H1 (cell line): ENCODE measurements around the gene MRPL3. TPM values are rescaled to one million over a fixed set of nuclear protein-coding genes. Genes with fewer than 3 reads are reported as not detected.

Experiments used
- ASH2L ChIP-seq: fragments of 200-600, 300-600 bp; sonication (generic); IDR thresholded peaks from one replicate; pipeline ENCODE4 v1.7.1; 2017; ENCODE audit warnings: low read length
- BRCA1 ChIP-seq: IDR thresholded peaks from 2 replicates; pipeline ENCODE4 v1.6.1; 2012; ENCODE audit warnings: low read depth, low read length, improper control_type of control experiment
- KDM1A ChIP-seq: fragments of 200-600, 300-600 bp; sonication (generic); IDR thresholded peaks from 2 replicates; pipeline ENCODE4 v1.7.1; 2016; ENCODE audit warnings: mild to moderate bottlenecking, low read length, borderline replicate concordance
- KDM4A ChIP-seq: IDR thresholded peaks from one replicate; pipeline ENCODE4 v1.7.1; 2012; ENCODE audit warnings: low read depth, mild to moderate bottlenecking, moderate library complexity, low read length, inconsistent platforms; ENCODE audit not compliant: severe bottlenecking
- NANOG ChIP-seq: IDR thresholded peaks from 2 replicates; pipeline ENCODE4 v1.6.1; 2011; ENCODE audit warnings: low read length, low read depth, mild to moderate bottlenecking, inconsistent platforms; ENCODE audit not compliant: insufficient read depth, poor library complexity, severe bottlenecking
- SAP30 ChIP-seq: fragments of 300-600 bp; sonication (generic); IDR thresholded peaks from 2 replicates; pipeline ENCODE4 v1.7.1; 2012; ENCODE audit warnings: low read length, moderate library complexity, mild to moderate bottlenecking, inconsistent platforms; ENCODE audit not compliant: insufficient read depth, insufficient replicate concordance
- polyA plus RNA-seq, 7 experiments: library from polyadenylated mRNA; depleted of rRNA in 3 of 7; stranded (reverse) in 5 of 7; unstranded in 2 of 7; fragments of >200 nt in 5 of 7; fragments of 200-250 nt in 2 of 7; gene quantifications; 1 replicate in 5 of 7; 2 replicates in 1 of 7; 4 replicates in 1 of 7; pipeline versions ENCODE4 v1.2.1 to v1.2.3, GENCODE V29; 2011 to 2013; ENCODE audit warnings: missing spikeins in 2 of 7, mixed read lengths in 2 of 7
- total RNA-seq: library from RNA; stranded (reverse); fragmentation: NEBNext Ultra II Directional; extraction: Animal tissue kit (Norgen Biotek cat#: 25700); gene quantifications from 2 replicates; pipeline ENCODE4 v1.2.1, GENCODE V29; 2021
- TF ChIP-seq, protein P1 (sequence below): fragments of 300-600 bp; sonication (generic); IDR thresholded peaks from 2 replicates; pipeline ENCODE4 v1.7.1; 2012; ENCODE audit warnings: low read length, moderate library complexity, mild to moderate bottlenecking, inconsistent platforms; ENCODE audit not compliant: insufficient replicate concordance
- TF ChIP-seq, protein P2 (sequence below), 3 experiments: IDR thresholded peaks; 1 replicate in 2 of 3; 2 replicates in 1 of 3; pipeline versions ENCODE4 v1.5.1 to v1.6.1; 2011; ENCODE audit warnings: low read length in 3 of 3, mild to moderate bottlenecking in 3 of 3, inconsistent platforms in 2 of 3, low read depth in 1 of 3, moderate library complexity in 1 of 3; ENCODE audit not compliant: insufficient read depth in 1 of 3; ENCODE audit errors: control extremely low read depth in 1 of 3

MRPL3 gene
- total and polyA plus RNA-seq, 2 of the 8 experiments (the other 6 are each of a cell fraction or from before 2014, with no cell fraction given), result 164 to 175 TPM

DNA sequence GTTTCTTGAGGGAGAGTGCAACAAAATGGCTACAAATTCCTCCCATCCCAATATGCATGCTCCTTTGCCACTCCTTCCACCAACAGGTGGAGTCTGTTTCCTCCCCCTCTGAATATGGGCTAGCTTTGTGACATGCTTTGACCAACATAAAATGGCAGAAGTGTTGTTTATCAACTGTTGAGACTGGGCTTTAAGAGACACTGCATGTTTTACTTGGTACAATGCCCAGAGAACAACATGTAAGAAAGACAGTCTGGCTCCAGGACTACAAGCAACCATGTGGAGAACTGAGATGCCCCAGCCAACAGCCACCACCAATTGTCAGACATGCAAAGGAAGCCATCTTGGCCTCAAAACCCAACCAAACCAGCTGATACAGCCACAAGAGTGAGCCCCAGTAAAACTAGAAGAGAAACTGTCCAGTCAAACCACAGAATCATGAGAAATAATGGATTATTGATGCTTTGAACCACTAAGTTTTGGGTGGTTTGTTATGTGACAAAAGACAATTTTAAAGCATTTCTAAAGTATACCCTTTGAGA is 80.7 kb downstream of the MRPL3 start (continued):
- TF ChIP-seq, protein P1, sequence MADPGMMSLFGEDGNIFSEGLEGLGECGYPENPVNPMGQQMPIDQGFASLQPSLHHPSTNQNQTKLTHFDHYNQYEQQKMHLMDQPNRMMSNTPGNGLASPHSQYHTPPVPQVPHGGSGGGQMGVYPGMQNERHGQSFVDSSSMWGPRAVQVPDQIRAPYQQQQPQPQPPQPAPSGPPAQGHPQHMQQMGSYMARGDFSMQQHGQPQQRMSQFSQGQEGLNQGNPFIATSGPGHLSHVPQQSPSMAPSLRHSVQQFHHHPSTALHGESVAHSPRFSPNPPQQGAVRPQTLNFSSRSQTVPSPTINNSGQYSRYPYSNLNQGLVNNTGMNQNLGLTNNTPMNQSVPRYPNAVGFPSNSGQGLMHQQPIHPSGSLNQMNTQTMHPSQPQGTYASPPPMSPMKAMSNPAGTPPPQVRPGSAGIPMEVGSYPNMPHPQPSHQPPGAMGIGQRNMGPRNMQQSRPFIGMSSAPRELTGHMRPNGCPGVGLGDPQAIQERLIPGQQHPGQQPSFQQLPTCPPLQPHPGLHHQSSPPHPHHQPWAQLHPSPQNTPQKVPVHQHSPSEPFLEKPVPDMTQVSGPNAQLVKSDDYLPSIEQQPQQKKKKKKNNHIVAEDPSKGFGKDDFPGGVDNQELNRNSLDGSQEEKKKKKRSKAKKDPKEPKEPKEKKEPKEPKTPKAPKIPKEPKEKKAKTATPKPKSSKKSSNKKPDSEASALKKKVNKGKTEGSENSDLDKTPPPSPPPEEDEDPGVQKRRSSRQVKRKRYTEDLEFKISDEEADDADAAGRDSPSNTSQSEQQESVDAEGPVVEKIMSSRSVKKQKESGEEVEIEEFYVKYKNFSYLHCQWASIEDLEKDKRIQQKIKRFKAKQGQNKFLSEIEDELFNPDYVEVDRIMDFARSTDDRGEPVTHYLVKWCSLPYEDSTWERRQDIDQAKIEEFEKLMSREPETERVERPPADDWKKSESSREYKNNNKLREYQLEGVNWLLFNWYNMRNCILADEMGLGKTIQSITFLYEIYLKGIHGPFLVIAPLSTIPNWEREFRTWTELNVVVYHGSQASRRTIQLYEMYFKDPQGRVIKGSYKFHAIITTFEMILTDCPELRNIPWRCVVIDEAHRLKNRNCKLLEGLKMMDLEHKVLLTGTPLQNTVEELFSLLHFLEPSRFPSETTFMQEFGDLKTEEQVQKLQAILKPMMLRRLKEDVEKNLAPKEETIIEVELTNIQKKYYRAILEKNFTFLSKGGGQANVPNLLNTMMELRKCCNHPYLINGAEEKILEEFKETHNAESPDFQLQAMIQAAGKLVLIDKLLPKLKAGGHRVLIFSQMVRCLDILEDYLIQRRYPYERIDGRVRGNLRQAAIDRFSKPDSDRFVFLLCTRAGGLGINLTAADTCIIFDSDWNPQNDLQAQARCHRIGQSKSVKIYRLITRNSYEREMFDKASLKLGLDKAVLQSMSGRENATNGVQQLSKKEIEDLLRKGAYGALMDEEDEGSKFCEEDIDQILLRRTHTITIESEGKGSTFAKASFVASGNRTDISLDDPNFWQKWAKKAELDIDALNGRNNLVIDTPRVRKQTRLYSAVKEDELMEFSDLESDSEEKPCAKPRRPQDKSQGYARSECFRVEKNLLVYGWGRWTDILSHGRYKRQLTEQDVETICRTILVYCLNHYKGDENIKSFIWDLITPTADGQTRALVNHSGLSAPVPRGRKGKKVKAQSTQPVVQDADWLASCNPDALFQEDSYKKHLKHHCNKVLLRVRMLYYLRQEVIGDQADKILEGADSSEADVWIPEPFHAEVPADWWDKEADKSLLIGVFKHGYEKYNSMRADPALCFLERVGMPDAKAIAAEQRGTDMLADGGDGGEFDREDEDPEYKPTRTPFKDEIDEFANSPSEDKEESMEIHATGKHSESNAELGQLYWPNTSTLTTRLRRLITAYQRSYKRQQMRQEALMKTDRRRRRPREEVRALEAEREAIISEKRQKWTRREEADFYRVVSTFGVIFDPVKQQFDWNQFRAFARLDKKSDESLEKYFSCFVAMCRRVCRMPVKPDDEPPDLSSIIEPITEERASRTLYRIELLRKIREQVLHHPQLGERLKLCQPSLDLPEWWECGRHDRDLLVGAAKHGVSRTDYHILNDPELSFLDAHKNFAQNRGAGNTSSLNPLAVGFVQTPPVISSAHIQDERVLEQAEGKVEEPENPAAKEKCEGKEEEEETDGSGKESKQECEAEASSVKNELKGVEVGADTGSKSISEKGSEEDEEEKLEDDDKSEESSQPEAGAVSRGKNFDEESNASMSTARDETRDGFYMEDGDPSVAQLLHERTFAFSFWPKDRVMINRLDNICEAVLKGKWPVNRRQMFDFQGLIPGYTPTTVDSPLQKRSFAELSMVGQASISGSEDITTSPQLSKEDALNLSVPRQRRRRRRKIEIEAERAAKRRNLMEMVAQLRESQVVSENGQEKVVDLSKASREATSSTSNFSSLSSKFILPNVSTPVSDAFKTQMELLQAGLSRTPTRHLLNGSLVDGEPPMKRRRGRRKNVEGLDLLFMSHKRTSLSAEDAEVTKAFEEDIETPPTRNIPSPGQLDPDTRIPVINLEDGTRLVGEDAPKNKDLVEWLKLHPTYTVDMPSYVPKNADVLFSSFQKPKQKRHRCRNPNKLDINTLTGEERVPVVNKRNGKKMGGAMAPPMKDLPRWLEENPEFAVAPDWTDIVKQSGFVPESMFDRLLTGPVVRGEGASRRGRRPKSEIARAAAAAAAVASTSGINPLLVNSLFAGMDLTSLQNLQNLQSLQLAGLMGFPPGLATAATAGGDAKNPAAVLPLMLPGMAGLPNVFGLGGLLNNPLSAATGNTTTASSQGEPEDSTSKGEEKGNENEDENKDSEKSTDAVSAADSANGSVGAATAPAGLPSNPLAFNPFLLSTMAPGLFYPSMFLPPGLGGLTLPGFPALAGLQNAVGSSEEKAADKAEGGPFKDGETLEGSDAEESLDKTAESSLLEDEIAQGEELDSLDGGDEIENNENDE, result no peak
- TF ChIP-seq BRCA1 (no peak), KDM4A (no peak), NANOG (no peak), SAP30 (no peak), KDM1A (no peak), ASH2L (no peak)
- TF ChIP-seq, protein P2, sequence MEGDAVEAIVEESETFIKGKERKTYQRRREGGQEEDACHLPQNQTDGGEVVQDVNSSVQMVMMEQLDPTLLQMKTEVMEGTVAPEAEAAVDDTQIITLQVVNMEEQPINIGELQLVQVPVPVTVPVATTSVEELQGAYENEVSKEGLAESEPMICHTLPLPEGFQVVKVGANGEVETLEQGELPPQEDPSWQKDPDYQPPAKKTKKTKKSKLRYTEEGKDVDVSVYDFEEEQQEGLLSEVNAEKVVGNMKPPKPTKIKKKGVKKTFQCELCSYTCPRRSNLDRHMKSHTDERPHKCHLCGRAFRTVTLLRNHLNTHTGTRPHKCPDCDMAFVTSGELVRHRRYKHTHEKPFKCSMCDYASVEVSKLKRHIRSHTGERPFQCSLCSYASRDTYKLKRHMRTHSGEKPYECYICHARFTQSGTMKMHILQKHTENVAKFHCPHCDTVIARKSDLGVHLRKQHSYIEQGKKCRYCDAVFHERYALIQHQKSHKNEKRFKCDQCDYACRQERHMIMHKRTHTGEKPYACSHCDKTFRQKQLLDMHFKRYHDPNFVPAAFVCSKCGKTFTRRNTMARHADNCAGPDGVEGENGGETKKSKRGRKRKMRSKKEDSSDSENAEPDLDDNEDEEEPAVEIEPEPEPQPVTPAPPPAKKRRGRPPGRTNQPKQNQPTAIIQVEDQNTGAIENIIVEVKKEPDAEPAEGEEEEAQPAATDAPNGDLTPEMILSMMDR (IDR thresholded peaks at IDR 0.05; ENCODE audit: control extremely low read depth in 1 of 3, insufficient read depth in 1 of 3, low read depth in 1 of 3, low read length in 3 of 3), result no peak
